ENCODE measurements around the gene CD109.
"Not testable (repeated sequence)": the region's sequence is repeated elsewhere in the genome, so short reads cannot be mapped to it uniquely, and the experiment has no call there.

The CD109 gene

DNA sequence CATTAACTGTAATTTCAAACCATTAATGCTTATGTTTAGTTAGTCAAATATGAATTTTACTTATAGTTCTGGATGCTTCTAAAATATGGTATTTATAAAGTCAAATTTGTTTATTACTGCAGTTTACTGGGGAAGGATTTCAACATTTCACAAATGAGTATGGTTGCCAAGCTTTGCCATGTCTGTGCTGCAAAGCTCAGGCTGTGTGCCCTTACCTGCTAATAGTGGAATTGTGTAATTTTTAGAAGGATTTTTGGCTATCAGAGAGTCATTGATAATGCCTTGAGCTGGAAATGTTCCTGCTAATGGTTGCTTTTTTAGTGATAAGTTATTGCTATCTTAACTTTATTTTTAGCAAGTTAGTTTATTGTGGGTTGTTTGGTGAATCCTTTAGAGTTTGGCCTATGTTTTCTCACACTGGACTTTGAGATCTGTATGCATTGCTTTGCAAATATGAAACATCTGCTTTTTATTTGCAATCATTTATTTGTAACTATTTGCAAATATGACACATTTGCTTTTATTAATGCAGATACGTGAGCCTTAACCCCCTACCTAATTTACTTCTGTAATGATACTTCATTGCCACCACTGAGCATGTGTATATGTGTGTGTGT, 105.8 kb downstream of the CD109 start:
- Mint-ChIP-seq H3K36me3 (ENCODE audit: low read depth) (peaks cover 31% of the 10 kb centered on the region), H3K4me1 (ENCODE audit: low read depth) (peaks cover 8% of the 10 kb centered on the region), H3K27ac (no peak overlapping the region), H3K4me3 (no peak overlapping the region), H3K9me3 (no peaks in the 10 kb centered on the region), H3K27me3 (ENCODE audit: low read depth) (no peaks in the 10 kb centered on the region)
- DNase-seq (ENCODE audit: low spot score) = no peak

DNA sequence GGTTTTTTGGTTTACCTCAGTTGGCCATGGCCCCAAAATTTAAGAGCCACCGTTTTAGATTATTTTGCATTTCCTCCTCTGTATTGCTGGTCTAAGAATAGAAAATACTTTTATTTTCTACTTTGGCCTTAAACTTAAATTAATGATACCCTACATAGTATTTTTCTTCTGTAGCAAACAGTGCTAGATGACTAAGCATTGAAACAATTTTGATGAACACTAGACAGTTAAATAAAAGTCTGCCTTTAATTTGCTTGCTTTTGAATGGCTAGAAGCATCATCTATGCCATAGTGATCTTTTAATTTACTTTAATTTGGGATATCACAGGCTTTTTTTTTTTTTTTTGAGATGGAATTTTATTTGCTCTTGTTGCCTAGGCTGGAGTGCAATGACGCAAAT, 106.4 kb downstream of the CD109 start:
- Mint-ChIP-seq H3K27ac (no peak overlapping the region), H3K4me3 (no peak overlapping the region), H3K27me3 (ENCODE audit: low read depth) (no peaks in the 10 kb centered on the region), H3K9me3 (no peaks in the 10 kb centered on the region), H3K4me1 (ENCODE audit: low read depth) (peaks cover 8% of the 10 kb centered on the region), H3K36me3 (ENCODE audit: low read depth) (peaks cover 32% of the 10 kb centered on the region)
- no peak for DNase-seq (ENCODE audit: low spot score)

- DNase-seq (ENCODE audit: low spot score) = peak; percentile 18
- H3K36me3 Mint-ChIP-seq (ENCODE audit: low read depth) = peaks cover 33% of the 10 kb centered on the region
- no peak overlapping the region for H3K4me3 Mint-ChIP-seq
- H3K27me3 Mint-ChIP-seq (ENCODE audit: low read depth) = no peaks in the 10 kb centered on the region
- peaks cover 3% of the 10 kb centered on the region for H3K4me1 Mint-ChIP-seq (ENCODE audit: low read depth)
- H3K27ac Mint-ChIP-seq = no peak overlapping the region
- H3K9me3 Mint-ChIP-seq = no peaks in the 10 kb centered on the region
These were observed 107.7 kb downstream of the CD109 start for GRCh38 chr6:73803562-73804241.

- H3K9me3 Mint-ChIP-seq; H3K4me1 Mint-ChIP-seq (ENCODE audit: low read depth); H3K4me3 Mint-ChIP-seq; H3K27ac Mint-ChIP-seq; DNase-seq (ENCODE audit: low spot score); H3K27me3 Mint-ChIP-seq (ENCODE audit: low read depth): not testable (repeated sequence)
- peaks cover 26% of the 10 kb centered on the region for H3K36me3 Mint-ChIP-seq (ENCODE audit: low read depth)
These were observed 109.2 kb downstream of the CD109 start for GRCh38 chr6:73805221-73805620.

GRCh38 chr6:73805982-73806381, 110.0 kb downstream of the CD109 start:
- peaks cover 26% of the 10 kb centered on the region for H3K36me3 Mint-ChIP-seq (ENCODE audit: low read depth)
- not testable (repeated sequence) for H3K27ac Mint-ChIP-seq; DNase-seq (ENCODE audit: low spot score); H3K9me3 Mint-ChIP-seq; H3K27me3 Mint-ChIP-seq (ENCODE audit: low read depth); H3K4me3 Mint-ChIP-seq; H3K4me1 Mint-ChIP-seq (ENCODE audit: low read depth)

DNA sequence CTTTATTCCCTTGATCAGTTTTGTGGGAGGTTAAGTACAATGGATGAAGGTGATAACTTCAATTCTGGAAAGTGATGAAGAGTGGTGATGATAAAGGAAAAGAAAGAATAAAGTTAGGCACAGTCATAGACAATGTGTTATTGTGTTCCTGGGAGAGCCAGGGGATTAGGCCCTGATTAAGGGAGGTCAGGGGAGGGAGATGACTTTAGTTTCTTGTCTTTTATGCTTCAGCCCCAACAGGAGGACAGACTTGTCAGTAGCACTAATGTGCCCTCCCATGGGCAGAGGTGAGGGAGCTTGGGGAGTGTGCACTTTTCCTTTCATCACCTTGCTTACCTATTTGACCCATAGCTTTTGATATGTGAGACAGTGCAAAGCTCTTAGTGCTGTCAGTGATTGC, 115.7 kb downstream of the CD109 start:
- no peaks in the 10 kb centered on the region for H3K27me3 Mint-ChIP-seq (ENCODE audit: low read depth)
- no peak overlapping the region for H3K27ac Mint-ChIP-seq
- no peaks in the 10 kb centered on the region for H3K4me1 Mint-ChIP-seq (ENCODE audit: low read depth)
- H3K9me3 Mint-ChIP-seq = no peaks in the 10 kb centered on the region
- no peak for DNase-seq (ENCODE audit: low spot score)
- no peak overlapping the region for H3K4me3 Mint-ChIP-seq
- H3K36me3 Mint-ChIP-seq (ENCODE audit: low read depth) = peaks cover 15% of the 10 kb centered on the region

GRCh38 chr6:73817253-73817652, 121.2 kb downstream of the CD109 start:
- Mint-ChIP-seq H3K27ac (no peak overlapping the region), H3K4me3 (no peak overlapping the region), H3K4me1 (ENCODE audit: low read depth) (no peaks in the 10 kb centered on the region), H3K27me3 (ENCODE audit: low read depth) (no peaks in the 10 kb centered on the region), H3K9me3 (peaks cover 4% of the 10 kb centered on the region), H3K36me3 (ENCODE audit: low read depth) (peaks cover 35% of the 10 kb centered on the region)
- no peak for DNase-seq (ENCODE audit: low spot score)

- H3K4me3 Mint-ChIP-seq = no peak overlapping the region
- peaks cover 4% of the 10 kb centered on the region for H3K9me3 Mint-ChIP-seq
- no peak for DNase-seq (ENCODE audit: low spot score)
- H3K27me3 Mint-ChIP-seq (ENCODE audit: low read depth) = no peaks in the 10 kb centered on the region
- H3K27ac Mint-ChIP-seq = no peak overlapping the region
- H3K4me1 Mint-ChIP-seq (ENCODE audit: low read depth) = no peaks in the 10 kb centered on the region
- H3K36me3 Mint-ChIP-seq (ENCODE audit: low read depth) = peaks cover 26% of the 10 kb centered on the region
These were observed 127.2 kb downstream of the CD109 start for GRCh38 chr6:73823046-73823735.

- Mint-ChIP-seq H3K4me1 (ENCODE audit: low read depth) (no peaks in the 10 kb centered on the region), H3K27ac (no peak overlapping the region), H3K9me3 (peaks cover 4% of the 10 kb centered on the region)
These were observed 127.8 kb downstream of the CD109 start for GRCh38 chr6:73823832-73824231.

GRCh38 chr6:73826571-73826970, 130.6 kb downstream of the CD109 start:
- Mint-ChIP-seq H3K36me3 (ENCODE audit: low read depth) (peaks cover under 1% of the 10 kb centered on the region), H3K4me1 (ENCODE audit: low read depth) (no peaks in the 10 kb centered on the region), H3K27ac (no peak overlapping the region), H3K27me3 (ENCODE audit: low read depth) (no peaks in the 10 kb centered on the region), H3K4me3 (no peak overlapping the region), H3K9me3 (no peaks in the 10 kb centered on the region)
- DNase-seq (ENCODE audit: low spot score) = no peak

More at GRCh38 chr6:73823832-73824231, 127.8 kb downstream of the CD109 start:
- peaks cover 23% of the 10 kb centered on the region for H3K36me3 Mint-ChIP-seq (ENCODE audit: low read depth)
- H3K27me3 Mint-ChIP-seq (ENCODE audit: low read depth) = no peaks in the 10 kb centered on the region
- H3K4me3 Mint-ChIP-seq = no peak overlapping the region
- DNase-seq (ENCODE audit: low spot score) = no peak

DNA sequence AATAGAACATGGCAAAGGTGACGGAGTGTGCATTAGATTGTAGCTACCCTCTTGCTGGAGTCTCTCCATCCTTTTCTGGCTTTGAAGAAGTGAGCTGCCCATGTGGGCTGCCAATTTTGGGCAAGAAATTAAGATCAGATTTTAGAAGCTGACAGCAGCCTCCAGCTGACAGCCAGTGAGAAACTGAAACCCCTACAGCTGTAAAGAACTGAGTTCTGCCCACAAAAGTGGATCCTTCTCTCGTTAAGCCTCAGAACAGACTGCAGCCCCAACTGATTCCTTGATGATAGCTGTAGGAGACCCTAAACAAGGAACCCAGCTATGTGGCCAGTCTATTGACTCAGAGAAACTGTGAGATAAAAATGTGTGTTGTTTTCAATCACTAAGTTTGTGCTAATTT, 134.1 kb downstream of the CD109 start:
- H3K27me3 Mint-ChIP-seq (ENCODE audit: low read depth) = no peaks in the 10 kb centered on the region
- no peak for DNase-seq (ENCODE audit: low spot score)
- no peaks in the 10 kb centered on the region for H3K9me3 Mint-ChIP-seq
- no peak overlapping the region for H3K4me3 Mint-ChIP-seq
- no peak overlapping the region for H3K27ac Mint-ChIP-seq
- no peaks in the 10 kb centered on the region for H3K4me1 Mint-ChIP-seq (ENCODE audit: low read depth)
- H3K36me3 Mint-ChIP-seq (ENCODE audit: low read depth) = peaks cover 2% of the 10 kb centered on the region

GRCh38 chr6:73832313-73832712, 136.3 kb downstream of the CD109 start:
- Mint-ChIP-seq H3K27me3 (ENCODE audit: low read depth) (no peaks in the 10 kb centered on the region), H3K27ac (no peak overlapping the region), H3K36me3 (ENCODE audit: low read depth) (peaks cover 2% of the 10 kb centered on the region), H3K9me3 (no peaks in the 10 kb centered on the region), H3K4me3 (no peak overlapping the region), H3K4me1 (ENCODE audit: low read depth) (no peaks in the 10 kb centered on the region)
- DNase-seq (ENCODE audit: low spot score) = no peak

GRCh38 chr6:73844696-73845095, 148.7 kb downstream of the CD109 start:
- H3K4me1 Mint-ChIP-seq (ENCODE audit: low read depth); H3K4me3 Mint-ChIP-seq: not testable (repeated sequence)

DNA sequence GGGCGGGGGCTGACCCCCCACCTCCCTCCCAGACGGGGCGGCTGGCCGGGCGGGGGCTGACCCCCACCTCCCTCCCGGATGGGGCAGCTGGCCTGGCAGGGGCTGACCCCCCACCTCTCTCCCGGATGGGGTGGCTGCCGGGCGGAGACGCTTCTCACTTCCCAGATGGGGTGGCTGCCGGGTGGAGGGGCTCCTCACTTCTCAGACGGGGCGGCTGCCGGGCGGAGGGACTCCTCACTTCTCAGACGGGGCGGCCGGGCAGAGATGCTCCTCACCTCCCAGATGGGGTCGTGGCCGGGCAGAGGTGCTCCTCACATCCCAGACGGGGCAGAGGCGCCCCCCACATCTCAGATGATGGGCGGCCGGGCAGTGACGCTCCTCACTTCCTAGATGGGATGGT, 155.0 kb downstream of the CD109 start:
- not testable (repeated sequence) for H3K9me3 Mint-ChIP-seq; H3K4me1 Mint-ChIP-seq (ENCODE audit: low read depth); H3K27me3 Mint-ChIP-seq (ENCODE audit: low read depth); H3K4me3 Mint-ChIP-seq; DNase-seq (ENCODE audit: low spot score); H3K27ac Mint-ChIP-seq
- H3K36me3 Mint-ChIP-seq (ENCODE audit: low read depth) = peaks cover 12% of the 10 kb centered on the region

More at GRCh38 chr6:73844696-73845095, 148.7 kb downstream of the CD109 start:
- H3K27ac Mint-ChIP-seq; H3K27me3 Mint-ChIP-seq (ENCODE audit: low read depth); DNase-seq (ENCODE audit: low spot score): not testable (repeated sequence)
- H3K36me3 Mint-ChIP-seq (ENCODE audit: low read depth) = peaks cover 38% of the 10 kb centered on the region
- peaks cover 32% of the 10 kb centered on the region for H3K9me3 Mint-ChIP-seq
